Mammary epithelial cell (primary cell): Measurements from ENCODE around the gene NMUR1.

ENCODE experiments used
- EZH2 ChIP-seq: IDR thresholded peaks from 2 replicates; pipeline ENCODE4 v1.6.1; 2012; ENCODE audit warnings: low read length, inconsistent platforms, borderline replicate concordance
- TF ChIP-seq, protein P1 (sequence below), 2 donors: IDR thresholded peaks in 1 of 2; conservative IDR thresholded peaks in 1 of 2; 2 replicates each; pipeline ENCODE4 v1.5.1; 2011 to 2012; ENCODE audit warnings: inconsistent platforms in 2 of 2, low read length in 2 of 2, mild to moderate bottlenecking in 2 of 2, control low read depth in 1 of 2, low read depth in 1 of 2; ENCODE audit not compliant: insufficient read depth in 1 of 2; ENCODE audit errors: extremely low read depth in 1 of 2

DNA sequence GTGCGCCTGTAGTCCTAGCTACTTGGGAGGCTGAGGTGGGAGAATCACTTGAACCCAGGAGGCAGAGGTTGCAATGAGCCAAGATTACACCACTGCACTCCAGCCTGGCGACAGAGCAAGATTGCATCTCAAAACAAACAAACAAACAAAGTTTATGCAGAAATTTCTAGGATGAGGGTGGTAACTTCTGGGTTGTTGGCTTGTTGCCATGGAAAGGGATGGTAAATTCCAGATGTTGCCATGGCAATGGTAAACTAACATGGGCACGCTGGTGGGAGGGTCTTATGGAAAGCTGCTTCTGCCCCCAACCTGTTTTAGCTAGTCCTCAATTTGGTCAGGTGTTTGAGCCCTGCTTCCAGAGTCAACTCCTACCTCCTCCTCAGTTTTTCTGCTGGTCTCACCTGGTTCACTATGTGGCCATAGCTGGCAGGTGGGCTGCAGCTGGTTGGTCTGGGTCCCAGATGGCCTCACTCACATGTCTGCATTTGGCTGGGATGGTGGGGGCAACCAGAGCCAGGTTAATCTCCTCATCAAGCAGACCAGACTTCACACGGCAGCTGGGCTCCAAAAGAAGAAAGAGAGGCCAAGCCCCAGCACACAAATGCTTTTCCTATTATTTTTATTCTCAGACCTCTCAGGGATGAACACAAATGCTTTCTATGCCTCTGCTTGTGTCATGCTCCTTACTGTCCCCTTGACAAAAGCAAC lies 35.8 kb upstream of the NMUR1 start:
- TF ChIP-seq, protein P1, sequence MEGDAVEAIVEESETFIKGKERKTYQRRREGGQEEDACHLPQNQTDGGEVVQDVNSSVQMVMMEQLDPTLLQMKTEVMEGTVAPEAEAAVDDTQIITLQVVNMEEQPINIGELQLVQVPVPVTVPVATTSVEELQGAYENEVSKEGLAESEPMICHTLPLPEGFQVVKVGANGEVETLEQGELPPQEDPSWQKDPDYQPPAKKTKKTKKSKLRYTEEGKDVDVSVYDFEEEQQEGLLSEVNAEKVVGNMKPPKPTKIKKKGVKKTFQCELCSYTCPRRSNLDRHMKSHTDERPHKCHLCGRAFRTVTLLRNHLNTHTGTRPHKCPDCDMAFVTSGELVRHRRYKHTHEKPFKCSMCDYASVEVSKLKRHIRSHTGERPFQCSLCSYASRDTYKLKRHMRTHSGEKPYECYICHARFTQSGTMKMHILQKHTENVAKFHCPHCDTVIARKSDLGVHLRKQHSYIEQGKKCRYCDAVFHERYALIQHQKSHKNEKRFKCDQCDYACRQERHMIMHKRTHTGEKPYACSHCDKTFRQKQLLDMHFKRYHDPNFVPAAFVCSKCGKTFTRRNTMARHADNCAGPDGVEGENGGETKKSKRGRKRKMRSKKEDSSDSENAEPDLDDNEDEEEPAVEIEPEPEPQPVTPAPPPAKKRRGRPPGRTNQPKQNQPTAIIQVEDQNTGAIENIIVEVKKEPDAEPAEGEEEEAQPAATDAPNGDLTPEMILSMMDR (conservative IDR thresholded peaks at IDR 0.05 in 1 of 2, IDR thresholded peaks at IDR 0.05 in 1 of 2; ENCODE audit: extremely low read depth in 1 of 2, insufficient read depth in 1 of 2, low read depth in 1 of 2, low read length in 2 of 2): no peak
- TF ChIP-seq EZH2: no peak
